Neutrophil (primary cell): Measurements from ENCODE around the gene ICAM2.

Experiments used
- H3K27ac ChIP-seq: fragments of 200-600 bp; sonication (generic); 2 replicates; pipeline ENCODE4 v1.5.1; 2016; ENCODE audit warnings: mild to moderate bottlenecking, moderate library complexity
- H3K27me3 ChIP-seq: fragments of 200-600 bp; sonication (generic); 2 replicates; pipeline ENCODE4 v1.6.0; 2016; ENCODE audit warnings: mild to moderate bottlenecking
- H3K36me3 ChIP-seq: fragments of 200-600 bp; sonication (generic); 2 replicates; pipeline ENCODE4 v1.5.1; 2017
- H3K4me1 ChIP-seq, 2 experiments: fragments of 200-600 bp in 1 of 2; sonication (generic) in 1 of 2; 1 replicate in 1 of 2; 2 replicates in 1 of 2; pipeline versions ENCODE4 v1.5.1 to v1.6.1; 2013 to 2016; ENCODE audit warnings: low read depth in 1 of 2, low read length in 1 of 2, mild to moderate bottlenecking in 1 of 2, moderate library complexity in 1 of 2; ENCODE audit not compliant: control insufficient read depth in 1 of 2, insufficient read depth in 1 of 2
- H3K4me3 ChIP-seq, 2 experiments: fragments of 200-600 bp in 1 of 2; sonication (generic) in 1 of 2; 1 replicate in 1 of 2; 2 replicates in 1 of 2; pipeline ENCODE4 v1.5.1; 2013 to 2016; ENCODE audit warnings: low read depth in 1 of 2, low read length in 1 of 2, mild to moderate bottlenecking in 1 of 2, moderate library complexity in 1 of 2
- H3K9me3 ChIP-seq: fragments of 200-600 bp; sonication (generic); 2 replicates; pipeline ENCODE4 v1.5.1; 2016
- CTCF ChIP-seq: fragments of 200-600 bp; sonication (generic); IDR thresholded peaks from 2 replicates; pipeline ENCODE4 v1.5.1; 2016; ENCODE audit warnings: antibody characterized with exemption

ICAM2 gene

DNA sequence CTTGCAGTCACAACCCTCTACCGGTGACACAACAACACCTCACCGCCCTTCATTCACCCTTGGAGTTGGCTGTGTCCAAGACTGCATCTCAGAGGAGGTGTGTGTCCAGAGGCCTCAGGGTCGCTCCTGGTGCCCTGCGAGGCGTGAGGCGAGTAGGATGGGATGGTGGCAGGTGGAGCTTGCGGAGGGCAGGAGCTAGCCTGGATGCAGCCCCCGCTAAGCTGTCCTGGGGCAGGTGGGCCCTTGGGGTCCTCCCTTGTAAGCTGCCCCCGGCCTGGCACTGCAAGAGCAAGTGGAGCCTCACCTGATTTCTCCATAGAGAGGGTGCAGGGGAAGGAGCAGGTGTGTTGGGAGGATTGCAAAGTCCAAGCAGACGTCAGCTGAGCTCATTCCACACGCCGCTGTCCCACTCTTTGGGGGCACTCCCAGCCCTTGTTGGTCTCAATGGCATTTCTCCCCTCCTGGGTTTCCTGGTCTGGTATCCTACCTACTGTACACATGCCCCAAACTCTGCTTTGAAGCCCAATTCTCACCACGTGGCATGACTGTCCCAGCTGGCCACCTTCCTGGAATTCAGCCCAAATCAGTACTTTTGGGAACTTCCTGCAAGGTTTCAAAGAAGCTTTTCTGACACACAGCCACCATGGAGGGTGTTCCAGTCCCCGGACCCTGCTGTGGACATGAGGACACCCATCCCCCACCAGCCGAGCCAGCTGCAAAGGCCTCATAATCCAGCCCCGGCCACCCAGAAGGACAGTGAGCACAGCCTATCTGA lies 18.1 kb upstream of the ICAM2 start:
- Histone ChIP-seq H3K27me3 (no peaks in the 10 kb centered on the region), H3K9me3 (no peaks in the 10 kb centered on the region), H3K36me3 (peaks cover 44% of the 10 kb centered on the region), H3K4me3 (no peak overlapping the region), H3K27ac (no peak overlapping the region), H3K4me1 (no peaks in the 10 kb centered on the region)
- no peak for TF ChIP-seq CTCF

DNA sequence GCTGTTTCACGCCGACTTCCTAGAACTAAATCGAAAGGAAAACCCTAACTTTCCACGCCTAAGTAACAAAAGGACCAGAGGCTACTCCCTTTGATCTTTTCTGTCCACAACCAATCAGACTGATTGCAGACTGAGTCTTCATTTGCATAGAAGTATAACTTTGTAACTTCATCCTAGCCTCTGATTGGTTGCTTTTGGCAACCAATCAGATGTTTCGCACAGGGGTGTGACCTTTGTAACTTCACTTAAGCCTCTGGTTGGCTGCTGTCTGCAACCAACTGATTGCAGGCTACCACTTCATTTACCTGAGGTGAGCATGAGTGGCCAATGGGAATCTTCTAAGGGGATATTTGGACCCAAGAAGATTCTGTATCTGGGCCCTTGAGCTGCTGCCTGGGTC lies 17.4 kb upstream of the ICAM2 start:
- peaks cover 36% of the 10 kb centered on the region for H3K36me3 ChIP-seq
- no peak for TF ChIP-seq CTCF
- H3K27ac ChIP-seq, result no peak overlapping the region
- no peaks in the 10 kb centered on the region for H3K4me1 ChIP-seq
- H3K27me3 ChIP-seq, result no peaks in the 10 kb centered on the region
- no peak overlapping the region for H3K4me3 ChIP-seq
- no peaks in the 10 kb centered on the region for H3K9me3 ChIP-seq

DNA sequence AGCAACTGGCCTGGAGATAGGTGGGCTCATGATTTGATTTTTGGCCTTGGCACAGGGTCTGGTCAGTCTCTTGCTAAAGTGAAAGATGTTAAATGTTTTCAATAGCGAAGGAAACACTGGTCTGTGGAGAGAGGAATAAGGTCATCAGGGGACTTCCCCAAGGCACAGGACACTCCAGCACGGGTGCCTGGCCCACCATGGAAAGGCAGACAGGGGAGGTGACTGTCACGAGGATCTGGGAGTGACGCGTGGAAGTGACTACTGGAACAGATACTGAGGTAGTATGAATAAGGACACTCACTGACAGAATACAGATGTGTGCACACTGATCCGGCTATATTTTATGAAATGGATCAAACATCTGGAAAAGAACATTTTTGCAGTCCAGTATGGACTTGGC lies 16.7 kb upstream of the ICAM2 start:
- H3K36me3 ChIP-seq, result peaks cover 30% of the 10 kb centered on the region
- TF ChIP-seq CTCF, result no peak
- H3K9me3 ChIP-seq, result no peaks in the 10 kb centered on the region
- no peaks in the 10 kb centered on the region for H3K27me3 ChIP-seq
- H3K27ac ChIP-seq, result no peak overlapping the region
- H3K4me1 ChIP-seq, result no peaks in the 10 kb centered on the region
- no peak overlapping the region for H3K4me3 ChIP-seq

DNA sequence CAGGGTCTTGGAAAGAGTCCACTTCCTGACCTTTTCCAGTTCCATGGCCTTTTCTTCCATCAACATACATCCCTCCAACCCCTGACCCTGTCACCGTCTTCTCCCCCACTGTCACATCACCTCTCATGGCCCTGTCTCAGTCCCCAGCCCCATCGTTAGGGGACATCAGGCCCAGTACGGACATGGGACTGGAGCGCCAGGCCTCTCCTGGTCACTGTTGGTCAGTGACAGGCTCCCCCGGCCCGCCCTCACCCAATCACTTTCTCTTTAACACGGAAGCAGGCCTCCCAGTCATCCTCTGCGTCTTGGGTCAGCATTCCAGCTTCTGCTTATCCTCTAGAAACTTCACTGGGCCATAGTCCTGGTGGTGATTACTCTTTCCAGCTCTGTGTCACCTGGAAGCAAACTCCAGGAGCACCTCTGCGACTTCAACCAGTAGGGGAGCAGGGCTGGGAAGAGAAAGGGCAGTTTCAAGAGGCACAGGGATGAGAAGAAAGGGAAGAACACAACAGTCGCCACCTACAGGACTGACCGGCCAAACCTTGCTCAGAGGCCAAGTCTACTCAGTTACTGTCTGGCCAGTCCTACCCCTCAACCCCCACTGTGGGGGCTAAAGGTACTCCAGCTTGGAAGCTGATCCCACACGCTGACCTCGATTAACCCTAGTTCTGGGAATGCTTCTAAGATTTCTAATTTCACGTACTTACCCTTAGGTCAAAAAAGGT lies 15.9 kb upstream of the ICAM2 start:
- H3K4me3 ChIP-seq, result no peak overlapping the region
- H3K36me3 ChIP-seq, result peaks cover 22% of the 10 kb centered on the region
- no peaks in the 10 kb centered on the region for H3K27me3 ChIP-seq
- no peaks in the 10 kb centered on the region for H3K9me3 ChIP-seq
- H3K27ac ChIP-seq, result no peak overlapping the region
- H3K4me1 ChIP-seq, result no peaks in the 10 kb centered on the region
- no peak for TF ChIP-seq CTCF

DNA sequence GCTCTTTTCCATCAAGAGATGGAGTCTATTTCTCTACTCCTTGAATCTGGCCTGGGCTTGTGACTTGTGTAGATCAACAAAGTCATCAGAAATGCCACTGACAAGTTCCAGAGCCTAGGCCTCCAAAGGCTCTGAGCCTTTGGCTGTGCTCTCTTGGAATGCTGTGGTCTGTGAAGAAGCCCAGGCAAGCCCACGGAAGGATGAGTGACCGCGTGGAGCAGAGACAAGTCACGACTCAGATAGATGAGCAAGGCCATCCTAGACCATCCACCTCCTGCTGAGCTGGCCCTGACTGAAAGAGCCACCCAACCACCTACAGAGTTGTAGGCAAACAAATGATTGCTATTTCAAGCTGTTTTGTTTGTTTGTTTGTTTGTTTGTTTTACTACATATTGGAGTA lies 11.6 kb upstream of the ICAM2 start:
- no peaks in the 10 kb centered on the region for H3K27me3 ChIP-seq
- no peaks in the 10 kb centered on the region for H3K9me3 ChIP-seq
- no peaks in the 10 kb centered on the region for H3K36me3 ChIP-seq
- no peaks in the 10 kb centered on the region for H3K4me1 ChIP-seq
- TF ChIP-seq CTCF, result no peak
- no peak overlapping the region for H3K27ac ChIP-seq
- no peak overlapping the region for H3K4me3 ChIP-seq
